ENCODE results near the gene GNG7. TPM values are rescaled to one million over a fixed set of nuclear protein-coding genes. Genes with fewer than 3 reads are reported as not detected.
"Not testable (repeated sequence)": the region's sequence is repeated elsewhere in the genome, so short reads cannot be mapped to it uniquely, and the experiment has no call there.

Gene GNG7
- total RNA-seq, 1 donor from 2014 or later, result 5.1 TPM

DNA sequence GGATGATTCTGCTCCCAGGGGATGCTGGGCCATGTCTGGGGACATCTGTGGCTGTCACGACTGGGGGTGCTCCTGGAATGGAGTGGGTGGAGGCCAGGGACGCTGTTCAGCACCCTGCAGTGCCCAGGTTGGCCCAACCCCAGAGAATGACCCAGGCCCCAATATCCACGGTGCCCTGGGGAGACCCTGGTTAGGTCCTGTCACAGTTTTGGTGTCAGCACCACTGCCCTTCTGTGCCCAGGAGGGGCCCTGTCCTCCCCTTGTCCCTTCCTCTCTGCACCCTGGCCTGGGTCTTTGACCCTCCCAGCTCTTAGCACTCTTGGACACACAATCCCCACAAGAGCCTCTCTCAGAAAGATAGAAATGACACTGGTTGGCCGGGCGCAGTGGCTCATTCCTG is 141.3 kb downstream of the GNG7 start:
- H3K4me1 Mint-ChIP-seq (ENCODE audit: unreplicated experiment), result peaks cover 22% of the 10 kb centered on the region
- no peaks in the 10 kb centered on the region for H3K36me3 Mint-ChIP-seq (ENCODE audit: unreplicated experiment)
- H3K27ac Mint-ChIP-seq (ENCODE audit: unreplicated experiment), result no peak overlapping the region
- DNase-seq (ENCODE audit: extremely low spot score, unreplicated experiment), result no peak
- H3K27me3 Mint-ChIP-seq (ENCODE audit: unreplicated experiment), result no peaks in the 10 kb centered on the region
- H3K4me3 Mint-ChIP-seq (ENCODE audit: unreplicated experiment), result no peak overlapping the region
- no peaks in the 10 kb centered on the region for H3K9me3 Mint-ChIP-seq (ENCODE audit: unreplicated experiment)
- TF ChIP-seq, protein P1, sequence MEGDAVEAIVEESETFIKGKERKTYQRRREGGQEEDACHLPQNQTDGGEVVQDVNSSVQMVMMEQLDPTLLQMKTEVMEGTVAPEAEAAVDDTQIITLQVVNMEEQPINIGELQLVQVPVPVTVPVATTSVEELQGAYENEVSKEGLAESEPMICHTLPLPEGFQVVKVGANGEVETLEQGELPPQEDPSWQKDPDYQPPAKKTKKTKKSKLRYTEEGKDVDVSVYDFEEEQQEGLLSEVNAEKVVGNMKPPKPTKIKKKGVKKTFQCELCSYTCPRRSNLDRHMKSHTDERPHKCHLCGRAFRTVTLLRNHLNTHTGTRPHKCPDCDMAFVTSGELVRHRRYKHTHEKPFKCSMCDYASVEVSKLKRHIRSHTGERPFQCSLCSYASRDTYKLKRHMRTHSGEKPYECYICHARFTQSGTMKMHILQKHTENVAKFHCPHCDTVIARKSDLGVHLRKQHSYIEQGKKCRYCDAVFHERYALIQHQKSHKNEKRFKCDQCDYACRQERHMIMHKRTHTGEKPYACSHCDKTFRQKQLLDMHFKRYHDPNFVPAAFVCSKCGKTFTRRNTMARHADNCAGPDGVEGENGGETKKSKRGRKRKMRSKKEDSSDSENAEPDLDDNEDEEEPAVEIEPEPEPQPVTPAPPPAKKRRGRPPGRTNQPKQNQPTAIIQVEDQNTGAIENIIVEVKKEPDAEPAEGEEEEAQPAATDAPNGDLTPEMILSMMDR (IDR thresholded peaks at IDR 0.05), result no peak

DNA sequence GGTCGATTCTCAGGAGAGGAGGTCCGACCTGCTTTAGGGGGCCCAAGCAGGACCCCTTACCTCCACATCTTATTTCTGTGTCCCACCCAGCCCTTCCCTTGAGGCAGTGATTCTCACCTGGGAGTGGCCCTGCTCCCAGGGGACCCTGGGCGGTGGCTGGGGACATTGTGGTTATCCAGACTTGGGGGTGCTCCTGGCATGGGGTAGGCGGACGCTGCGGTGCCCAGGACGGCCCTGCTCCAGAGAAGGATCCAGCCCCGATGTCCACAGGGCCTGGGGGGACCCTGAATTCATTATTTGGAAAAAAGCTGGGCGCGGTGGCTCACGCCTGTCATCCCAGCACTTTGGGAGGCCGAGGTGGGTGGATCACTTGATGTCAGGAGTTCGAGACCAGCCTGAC is 142.1 kb downstream of the GNG7 start:
- Mint-ChIP-seq H3K27ac (ENCODE audit: unreplicated experiment) (no peak overlapping the region), H3K4me3 (ENCODE audit: unreplicated experiment) (no peak overlapping the region)
- no peak for DNase-seq (ENCODE audit: extremely low spot score, unreplicated experiment)

DNA sequence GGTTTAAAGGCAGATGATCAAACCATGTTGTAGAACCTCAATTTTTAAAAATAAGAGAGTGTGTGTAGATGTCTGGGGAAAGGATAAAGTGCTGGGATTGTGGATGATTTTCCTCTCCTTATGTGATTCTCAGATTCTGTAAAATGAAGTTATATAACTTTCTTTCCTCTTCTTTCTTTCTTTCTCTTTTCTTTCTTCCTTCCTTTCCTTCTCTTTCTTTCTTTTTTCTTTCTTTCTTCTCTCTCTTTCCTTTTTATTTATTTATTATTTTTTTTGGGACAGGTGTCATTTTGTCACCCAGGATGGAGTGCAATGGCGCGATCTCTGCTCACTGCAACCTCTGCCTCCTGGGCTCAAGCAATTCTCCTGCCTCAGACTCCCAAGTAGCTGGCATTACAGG is 144.0 kb downstream of the GNG7 start:
- H3K36me3 Mint-ChIP-seq (ENCODE audit: unreplicated experiment), result no peaks in the 10 kb centered on the region
- no peak for DNase-seq (ENCODE audit: extremely low spot score, unreplicated experiment)
- peaks cover 25% of the 10 kb centered on the region for H3K4me1 Mint-ChIP-seq (ENCODE audit: unreplicated experiment)
- TF ChIP-seq, protein P1 (IDR thresholded peaks at IDR 0.05), result no peak
- H3K27me3 Mint-ChIP-seq (ENCODE audit: unreplicated experiment), result no peaks in the 10 kb centered on the region
- H3K4me3 Mint-ChIP-seq (ENCODE audit: unreplicated experiment), result no peak overlapping the region
- H3K27ac Mint-ChIP-seq (ENCODE audit: unreplicated experiment), result no peak overlapping the region
- H3K9me3 Mint-ChIP-seq (ENCODE audit: unreplicated experiment), result no peaks in the 10 kb centered on the region

More for the DNA sequence above, 142.1 kb downstream of the GNG7 start:
- no peaks in the 10 kb centered on the region for H3K27me3 Mint-ChIP-seq (ENCODE audit: unreplicated experiment)
- TF ChIP-seq, protein P1 (IDR thresholded peaks at IDR 0.05), result no peak
- H3K9me3 Mint-ChIP-seq (ENCODE audit: unreplicated experiment), result no peaks in the 10 kb centered on the region
- H3K4me1 Mint-ChIP-seq (ENCODE audit: unreplicated experiment), result peaks cover 24% of the 10 kb centered on the region
- no peaks in the 10 kb centered on the region for H3K36me3 Mint-ChIP-seq (ENCODE audit: unreplicated experiment)

DNA sequence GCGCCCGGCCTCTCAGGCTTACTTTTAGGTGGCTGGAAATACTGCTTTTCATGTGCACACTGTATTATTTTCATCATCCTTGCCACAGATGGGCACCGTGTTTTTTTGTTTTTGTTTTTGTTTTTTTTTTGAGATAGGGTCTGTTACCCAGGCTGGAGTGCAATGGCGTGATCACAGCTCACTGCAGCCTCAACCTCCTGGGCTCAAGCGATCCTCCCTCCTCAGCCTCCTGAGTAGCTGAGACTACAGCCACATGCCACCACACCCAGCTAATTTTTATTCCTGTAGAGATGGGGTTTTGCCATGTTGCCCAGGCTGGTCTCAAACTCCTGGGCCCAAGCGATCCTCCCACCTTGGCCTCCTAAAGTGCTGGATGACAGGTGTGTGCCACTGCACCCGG is 144.4 kb downstream of the GNG7 start:
- H3K4me1 Mint-ChIP-seq (ENCODE audit: unreplicated experiment), result peaks cover 25% of the 10 kb centered on the region
- not testable (repeated sequence) for H3K27me3 Mint-ChIP-seq (ENCODE audit: unreplicated experiment); H3K36me3 Mint-ChIP-seq (ENCODE audit: unreplicated experiment); H3K27ac Mint-ChIP-seq (ENCODE audit: unreplicated experiment); H3K4me3 Mint-ChIP-seq (ENCODE audit: unreplicated experiment); H3K9me3 Mint-ChIP-seq (ENCODE audit: unreplicated experiment); DNase-seq (ENCODE audit: extremely low spot score, unreplicated experiment)

DNA sequence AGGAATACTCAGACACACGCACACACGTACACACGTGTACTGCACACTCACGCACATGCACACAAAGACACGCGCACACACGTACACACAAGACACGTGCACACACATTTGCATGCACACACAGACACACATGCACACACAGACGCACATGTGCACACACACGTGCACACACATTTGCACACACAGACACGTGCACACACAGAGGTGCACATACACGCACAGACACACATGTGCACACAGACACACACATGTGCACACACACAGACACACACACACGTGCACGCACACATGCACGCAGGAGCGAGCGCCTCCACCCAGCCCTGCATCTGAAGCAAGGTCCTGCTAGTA is 145.4 kb downstream of the GNG7 start:
- H3K4me3 Mint-ChIP-seq (ENCODE audit: unreplicated experiment), result no peak overlapping the region
- no peaks in the 10 kb centered on the region for H3K36me3 Mint-ChIP-seq (ENCODE audit: unreplicated experiment)
- H3K27me3 Mint-ChIP-seq (ENCODE audit: unreplicated experiment), result no peaks in the 10 kb centered on the region
- DNase-seq (ENCODE audit: extremely low spot score, unreplicated experiment), result no peak
- no peak overlapping the region for H3K27ac Mint-ChIP-seq (ENCODE audit: unreplicated experiment)
- H3K4me1 Mint-ChIP-seq (ENCODE audit: unreplicated experiment), result peaks cover 22% of the 10 kb centered on the region
- TF ChIP-seq, protein P1 (IDR thresholded peaks at IDR 0.05), result no peak
- H3K9me3 Mint-ChIP-seq (ENCODE audit: unreplicated experiment), result no peaks in the 10 kb centered on the region
